Neural crest cell (in vitro differentiated cells): ENCODE measurements around the gene FOXB1. TPM values are rescaled to one million over a fixed set of nuclear protein-coding genes. Genes with fewer than 3 reads are reported as not detected.

Source experiments
- DNase-seq: peaks from one replicate; pipeline ENCODE4 v3.0.0; 2021; ENCODE audit warnings: low read depth, mixed read lengths, low spot score
- H3K27ac Mint-ChIP-seq: one replicate; pipeline ENCODE4 v1.8.0; 2021; ENCODE audit warnings: mild to moderate bottlenecking, mixed read lengths; ENCODE audit not compliant: unreplicated experiment
- H3K27me3 Mint-ChIP-seq: 2 replicates; pipeline ENCODE4 v1.8.0; 2021; ENCODE audit warnings: low read depth, mild to moderate bottlenecking, mixed read lengths
- H3K36me3 Mint-ChIP-seq: 2 replicates; pipeline ENCODE4 v1.8.0; 2021; ENCODE audit warnings: low read depth, mild to moderate bottlenecking, mixed read lengths
- H3K4me1 Mint-ChIP-seq: 2 replicates; pipeline ENCODE4 v1.8.0; 2021; ENCODE audit warnings: mixed read lengths
- H3K4me3 Mint-ChIP-seq: one replicate; pipeline ENCODE4 v1.8.0; 2021; ENCODE audit warnings: mild to moderate bottlenecking, mixed read lengths
- H3K9me3 Mint-ChIP-seq: 2 replicates; pipeline ENCODE4 v1.8.0; 2021; ENCODE audit warnings: mixed read lengths
- CTCF ChIP-seq: fragments of 200-600 bp; sonication (generic); conservative IDR thresholded peaks from 2 replicates; pipeline ENCODE4 v1.5.0; 2021; ENCODE audit warnings: antibody characterized with exemption, mild to moderate bottlenecking
- long read RNA-seq: library from polyadenylated mRNA; unstranded; transcript quantifications from one replicate; pipeline ENCODE4 v2.0.0, GENCODE V29; 2020
- total RNA-seq: library from RNA; stranded (reverse); gene quantifications from 2 replicates; pipeline ENCODE4 v1.2.1, GENCODE V29; 2021

Gene FOXB1
- 5.9 and 6.1 TPM in 2 replicates for total RNA-seq
- long read RNA-seq = 0 reads

- Mint-ChIP-seq H3K9me3 (no peaks in the 10 kb centered on the region), H3K36me3 (no peaks in the 10 kb centered on the region), H3K4me1 (peaks cover 84% of the 10 kb centered on the region), H3K27me3 (peaks cover 97% of the 10 kb centered on the region), H3K4me3 (peak within 1 kb of the TSS; percentile 97), H3K27ac (peak within 1 kb of the TSS; percentile 53)
- no peak for DNase-seq
- TF ChIP-seq CTCF = peak; percentile 38
These were observed at the start of gene FOXB1 for GRCh38 chr15:60004009-60004845. TSS of gene FOXB1 (plus strand) at chr15:60004311. CDS start at chr15:60004964, 653 bp downstream.

DNA sequence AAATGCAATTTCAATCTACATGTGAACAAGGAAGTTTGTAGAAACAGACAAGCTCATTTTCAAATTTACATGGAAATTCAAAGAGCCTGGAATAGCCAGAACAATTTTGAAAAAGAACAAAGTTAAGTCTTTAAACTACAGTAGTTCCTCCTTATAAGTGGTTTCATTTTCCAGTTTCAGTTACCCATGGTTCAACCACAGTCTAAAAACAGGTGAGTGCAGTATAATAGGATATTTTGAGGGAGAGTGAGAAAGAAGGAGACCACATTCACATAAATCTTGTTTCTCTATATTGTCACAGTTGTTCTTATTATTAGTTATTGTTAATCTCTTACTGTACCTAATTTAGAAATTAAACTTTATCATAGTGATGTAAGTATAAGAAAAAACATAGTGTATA, 45.8 kb upstream of the FOXB1 start:
- no peaks in the 10 kb centered on the region for H3K4me1 Mint-ChIP-seq
- peaks cover 11% of the 10 kb centered on the region for H3K36me3 Mint-ChIP-seq
- no peak for DNase-seq
- no peak overlapping the region for H3K4me3 Mint-ChIP-seq
- H3K27ac Mint-ChIP-seq = no peak overlapping the region
- H3K27me3 Mint-ChIP-seq = no peaks in the 10 kb centered on the region
- TF ChIP-seq CTCF = no peak
- peaks cover 19% of the 10 kb centered on the region for H3K9me3 Mint-ChIP-seq

GRCh38 chr15:59960318-59960717, 43.8 kb upstream of the FOXB1 start:
- H3K27ac Mint-ChIP-seq = no peak overlapping the region
- H3K36me3 Mint-ChIP-seq = peaks cover 14% of the 10 kb centered on the region
- H3K27me3 Mint-ChIP-seq = no peaks in the 10 kb centered on the region
- no peak for TF ChIP-seq CTCF
- H3K9me3 Mint-ChIP-seq = peaks cover 20% of the 10 kb centered on the region
- no peaks in the 10 kb centered on the region for H3K4me1 Mint-ChIP-seq
- H3K4me3 Mint-ChIP-seq = no peak overlapping the region
- DNase-seq = no peak

- H3K9me3 Mint-ChIP-seq = peaks cover 15% of the 10 kb centered on the region
- H3K36me3 Mint-ChIP-seq = peaks cover 12% of the 10 kb centered on the region
- DNase-seq = no peak
- no peak overlapping the region for H3K27ac Mint-ChIP-seq
- no peak overlapping the region for H3K4me3 Mint-ChIP-seq
- TF ChIP-seq CTCF = no peak
- H3K27me3 Mint-ChIP-seq = no peaks in the 10 kb centered on the region
- no peaks in the 10 kb centered on the region for H3K4me1 Mint-ChIP-seq
These were observed 40.8 kb upstream of the FOXB1 start for GRCh38 chr15:59963322-59963721.

- DNase-seq = no peak
- Mint-ChIP-seq H3K4me3 (no peak overlapping the region), H3K27ac (no peak overlapping the region), H3K4me1 (no peaks in the 10 kb centered on the region), H3K36me3 (peaks cover 12% of the 10 kb centered on the region), H3K27me3 (no peaks in the 10 kb centered on the region), H3K9me3 (peaks cover 14% of the 10 kb centered on the region)
- no peak for TF ChIP-seq CTCF
These were observed 40.2 kb upstream of the FOXB1 start for GRCh38 chr15:59963925-59964324.
